IPS-11a (cell line): ENCODE results near the gene PPP1R27.

Experiments used
- H3K4me3 ChIP-seq: one replicate; pipeline ENCODE4 v1.5.1; 2013; ENCODE audit warnings: low read depth, low read length, control low read depth

The PPP1R27 gene

GRCh38 chr17:81863123-81863675 lies 28.3 kb upstream of the PPP1R27 start:
- no peak overlapping the region for H3K4me3 ChIP-seq

DNA sequence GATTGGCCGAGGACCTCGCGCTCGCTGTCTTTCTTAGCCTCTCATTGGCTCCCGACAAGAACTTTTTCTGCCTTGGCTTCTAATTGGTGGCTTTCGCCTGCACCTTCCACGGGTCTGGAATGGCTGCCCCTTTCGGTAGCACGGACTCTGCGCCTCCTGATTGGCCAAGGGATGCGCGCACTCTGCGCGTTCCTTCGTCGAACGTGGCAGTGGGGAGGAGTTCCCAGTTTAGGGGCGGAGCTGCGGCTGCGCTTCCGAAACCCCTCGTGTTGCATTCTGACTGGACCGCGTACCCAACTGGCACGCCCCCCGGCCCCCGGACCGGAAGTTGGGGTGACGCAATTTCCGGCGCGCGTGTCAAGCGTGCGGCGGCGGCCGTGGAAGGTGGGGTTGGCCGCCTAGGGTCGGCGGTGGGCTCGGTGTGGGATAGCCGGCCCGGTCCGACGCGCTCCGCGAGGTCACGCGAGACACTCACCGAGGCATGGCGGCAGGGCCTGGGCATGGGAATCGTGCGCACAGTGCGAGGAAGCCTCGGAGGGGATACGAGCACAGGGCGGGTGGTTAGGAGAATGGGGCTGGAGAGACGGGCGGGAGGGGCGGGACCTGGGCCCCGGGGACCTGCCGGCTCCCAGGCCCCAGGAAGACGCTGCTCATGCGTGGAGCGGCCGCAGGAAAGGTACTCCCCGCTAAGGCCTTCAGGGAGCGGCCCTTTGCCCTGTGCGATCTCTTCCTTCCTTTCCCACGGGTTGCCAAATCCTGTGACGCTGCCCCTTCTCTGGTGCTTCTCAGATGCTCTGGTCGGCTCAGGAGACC lies 26.1 kb upstream of the PPP1R27 start:
- peak overlapping the region; percentile 92 for H3K4me3 ChIP-seq

DNA sequence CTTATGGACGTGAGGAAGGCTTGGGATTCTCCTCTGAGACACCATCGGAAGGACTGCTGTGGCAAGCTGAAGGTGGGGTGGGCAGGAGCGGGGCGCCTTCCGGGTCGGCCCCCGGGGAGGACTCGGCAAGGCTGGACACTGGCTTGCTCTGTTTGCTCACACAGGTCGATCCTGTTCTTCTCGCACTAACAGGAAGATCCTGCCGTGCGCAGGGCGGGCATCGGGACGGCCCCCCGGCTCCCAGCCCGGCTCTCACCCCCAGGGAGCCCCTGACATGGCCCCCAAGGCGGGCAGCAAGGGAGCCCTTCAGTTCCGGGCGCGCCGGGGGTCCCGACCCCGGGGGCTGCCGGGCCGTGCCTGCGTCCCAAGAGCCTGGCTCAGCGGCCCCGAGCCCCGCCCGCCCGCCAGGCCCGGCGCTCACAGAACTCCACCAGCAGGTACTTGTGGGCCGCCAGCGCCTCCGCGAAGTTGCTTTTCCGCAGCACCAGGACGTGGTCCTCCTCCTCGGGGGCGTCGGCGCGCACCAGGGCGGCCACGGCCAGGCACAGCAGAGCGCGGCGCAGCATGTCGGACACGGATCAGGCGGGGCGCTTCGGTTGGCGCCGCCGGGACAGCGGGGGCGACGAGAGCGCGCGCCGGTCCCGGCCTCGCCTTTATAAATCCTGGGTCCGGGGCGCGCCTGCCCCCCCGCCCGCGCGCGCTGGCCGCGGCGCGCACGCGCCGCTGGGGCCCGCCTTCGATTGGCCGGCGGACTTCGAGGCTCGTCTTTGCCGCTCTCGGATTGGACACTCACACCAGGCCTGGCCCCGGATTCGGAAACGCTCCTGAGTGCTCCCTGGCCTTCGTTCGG lies 25.3 kb upstream of the PPP1R27 start, which contains the start of gene P4HB:
TSS of gene P4HB (minus strand) at position 630 of the 850 bp plus-strand sequence. CDS start at position 566, 64 bp downstream.
- H3K4me3 ChIP-seq = peak within 1 kb of the TSS; percentile 92

GRCh38 chr17:81858967-81859905 lies 24.4 kb upstream of the PPP1R27 start:
- peak overlapping the region; percentile 83 for H3K4me3 ChIP-seq

- no peak overlapping the region for H3K4me3 ChIP-seq
These were observed 23.5 kb upstream of the PPP1R27 start for GRCh38 chr17:81858170-81858966.

DNA sequence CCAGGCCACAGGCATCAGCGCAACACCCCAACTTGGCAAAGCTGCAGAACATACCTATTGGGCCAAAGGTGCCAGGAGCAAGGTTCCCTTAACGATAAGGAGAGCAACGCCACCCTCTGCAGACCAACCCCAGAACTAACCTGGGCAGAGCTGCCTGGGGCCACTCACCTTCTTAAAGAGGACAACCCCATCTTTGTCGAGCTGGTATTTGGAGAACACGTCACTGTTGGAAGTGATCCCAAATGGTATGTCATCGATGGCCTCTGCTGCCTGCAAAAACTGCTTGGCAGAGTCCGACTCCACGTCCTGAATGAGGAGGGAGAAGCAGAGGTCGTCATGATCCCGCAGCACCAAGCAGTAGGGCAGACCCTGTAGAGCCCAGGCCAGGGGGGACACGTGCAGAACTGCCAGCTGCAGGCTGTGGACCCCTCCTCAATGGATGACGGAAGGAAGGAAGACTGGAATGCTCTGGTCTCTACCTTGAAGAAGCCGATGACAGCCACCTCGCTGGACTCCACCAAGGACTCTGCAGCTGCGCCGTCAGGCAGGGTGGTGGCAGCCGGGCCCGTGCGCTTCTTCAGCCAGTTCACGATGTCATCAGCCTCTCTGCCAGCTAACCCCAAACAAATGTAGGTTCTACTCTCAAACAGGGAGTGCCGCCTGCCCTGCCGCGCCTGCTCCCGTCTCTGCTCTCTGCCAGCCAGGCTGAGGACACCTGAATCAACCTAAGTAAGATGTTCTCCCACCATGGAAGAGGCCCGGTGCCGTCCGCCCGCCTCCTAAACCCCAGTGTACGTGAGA lies 20.3 kb upstream of the PPP1R27 start:
- no peak overlapping the region for H3K4me3 ChIP-seq

DNA sequence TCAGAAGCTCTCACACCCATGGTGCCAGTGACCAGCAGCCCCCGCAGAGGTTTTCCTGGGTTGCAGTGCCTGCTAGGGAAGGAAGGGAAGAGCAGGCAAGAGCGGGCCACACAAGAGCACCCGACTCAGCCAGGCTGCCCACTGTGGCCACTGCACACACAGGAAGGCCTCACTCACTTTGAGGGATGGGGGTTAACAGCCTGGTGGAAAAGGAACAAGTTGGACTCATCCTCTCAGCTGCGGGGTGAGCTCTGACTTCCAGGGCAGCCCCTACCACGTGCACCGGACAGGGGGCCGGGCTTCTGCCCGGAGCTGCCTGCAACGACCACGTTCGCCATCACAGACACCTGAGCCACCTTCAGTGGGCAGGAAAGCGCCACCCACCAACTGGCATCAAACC lies 17.4 kb upstream of the PPP1R27 start:
- H3K4me3 ChIP-seq = no peak overlapping the region

GRCh38 chr17:81851423-81851822 lies 16.6 kb upstream of the PPP1R27 start:
- no peak overlapping the region for H3K4me3 ChIP-seq

GRCh38 chr17:81849457-81849856 lies 14.6 kb upstream of the PPP1R27 start:
- no peak overlapping the region for H3K4me3 ChIP-seq

DNA sequence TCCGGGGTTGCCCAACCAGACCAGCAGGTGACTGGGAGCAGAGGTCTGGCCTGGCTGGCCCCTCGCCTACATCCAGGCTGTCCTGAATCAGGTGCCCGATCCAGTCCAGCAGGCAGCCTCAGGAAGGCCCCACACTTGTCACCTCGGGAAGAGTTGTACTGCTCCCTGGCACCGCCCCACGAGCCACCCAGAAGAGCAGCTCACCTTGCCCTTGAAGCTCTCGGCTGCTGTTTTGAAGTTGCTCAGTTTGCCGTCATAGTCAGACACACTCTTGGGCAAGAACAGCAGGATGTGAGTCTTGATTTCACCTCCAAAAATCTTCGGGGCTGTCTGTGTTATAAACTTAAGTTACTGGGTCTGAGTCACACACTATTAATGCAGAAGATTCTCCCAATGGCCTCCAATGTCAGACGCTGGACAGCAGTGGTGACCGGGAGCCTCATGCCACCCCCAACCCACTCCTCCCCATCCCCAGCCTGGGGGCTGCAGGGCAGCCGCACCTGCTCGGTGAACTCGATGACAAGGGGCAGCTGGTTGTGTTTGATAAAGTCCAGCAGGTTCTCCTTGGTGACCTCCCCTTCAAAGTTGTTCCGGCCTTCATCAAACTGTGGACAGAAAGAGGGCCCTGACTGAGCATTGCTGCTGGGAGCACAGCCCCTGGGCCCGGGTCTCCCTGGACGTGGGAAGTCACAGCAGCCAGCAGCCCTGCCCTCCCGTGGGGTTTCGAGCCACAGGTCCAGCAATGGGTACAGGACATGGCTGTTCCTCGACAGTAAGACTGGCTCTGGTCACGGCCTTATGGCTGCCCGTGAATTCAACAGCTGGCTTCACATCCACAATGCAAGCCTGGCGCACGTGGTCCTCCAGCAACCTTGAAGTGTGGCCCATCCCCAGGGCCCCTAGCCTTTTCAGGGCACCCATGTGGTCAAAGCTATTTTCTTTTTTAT lies 12.2 kb upstream of the PPP1R27 start:
- H3K4me3 ChIP-seq = no peak overlapping the region

DNA sequence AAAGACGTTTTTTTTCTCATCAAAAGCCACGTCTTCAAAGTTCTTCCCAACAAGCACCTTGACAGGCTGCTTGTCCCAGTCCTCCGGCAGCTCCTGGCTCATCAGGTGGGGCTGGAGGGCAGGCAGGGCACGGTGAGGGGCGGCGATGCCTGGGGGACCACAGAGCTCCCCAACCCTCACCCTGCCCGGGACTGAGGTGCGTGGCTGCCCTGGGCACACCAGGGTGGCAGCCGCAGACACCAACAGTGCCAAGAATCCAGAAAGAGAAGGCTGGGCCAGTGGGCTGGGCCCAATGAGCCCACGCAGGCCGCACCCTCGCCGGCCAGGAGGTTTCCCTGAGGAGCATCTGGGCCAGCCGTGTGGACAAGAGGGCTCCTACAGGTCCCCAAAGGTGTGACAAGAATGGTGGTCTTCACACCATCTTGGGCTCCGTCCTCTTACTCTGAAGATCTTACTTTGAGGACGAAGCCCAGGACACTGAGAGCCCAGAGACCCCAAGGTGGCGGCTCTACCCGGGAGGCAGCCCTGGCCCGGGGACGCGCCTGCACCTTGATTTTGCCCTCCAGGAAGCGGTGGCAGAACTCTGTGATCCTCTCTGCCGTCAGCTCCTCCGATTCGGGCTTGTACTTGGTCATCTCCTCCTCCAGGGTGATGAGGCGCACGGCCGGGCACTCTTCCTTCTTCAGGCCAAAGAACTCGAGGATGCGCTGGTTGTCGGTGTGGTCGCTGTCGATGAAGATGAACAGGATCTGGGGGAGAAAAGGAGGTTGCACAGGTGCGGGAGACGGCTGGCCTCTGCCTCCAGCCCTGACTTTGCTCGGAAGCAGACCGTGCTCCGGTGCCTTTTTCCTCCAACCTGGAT lies 11.3 kb upstream of the PPP1R27 start:
- H3K4me3 ChIP-seq = no peak overlapping the region

DNA sequence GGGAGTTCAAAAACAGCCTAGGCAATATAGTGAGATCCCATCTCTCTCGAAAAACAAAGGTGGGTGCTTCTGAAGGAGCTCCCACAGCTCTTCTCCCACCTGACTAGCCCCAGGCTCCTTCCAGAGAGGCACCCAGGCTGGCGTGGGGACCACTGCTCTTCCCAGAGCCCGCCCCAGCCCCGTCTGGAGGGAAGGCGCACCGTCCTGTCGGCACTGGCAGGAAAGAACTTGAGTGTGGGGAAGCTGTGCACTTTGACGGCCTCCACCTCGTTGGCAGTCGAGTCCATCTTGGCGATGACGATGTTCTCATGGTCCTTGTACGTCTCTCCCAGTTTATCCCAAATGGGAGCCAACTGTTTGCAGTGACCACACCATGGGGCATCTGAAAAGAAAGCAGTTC lies 10.5 kb upstream of the PPP1R27 start:
- no peak overlapping the region for H3K4me3 ChIP-seq

- H3K4me3 ChIP-seq = no peak overlapping the region
These were observed 10.0 kb upstream of the PPP1R27 start for GRCh38 chr17:81844887-81845286.

GRCh38 chr17:81844327-81844851 lies 9.5 kb upstream of the PPP1R27 start:
- H3K4me3 ChIP-seq = no peak overlapping the region

DNA sequence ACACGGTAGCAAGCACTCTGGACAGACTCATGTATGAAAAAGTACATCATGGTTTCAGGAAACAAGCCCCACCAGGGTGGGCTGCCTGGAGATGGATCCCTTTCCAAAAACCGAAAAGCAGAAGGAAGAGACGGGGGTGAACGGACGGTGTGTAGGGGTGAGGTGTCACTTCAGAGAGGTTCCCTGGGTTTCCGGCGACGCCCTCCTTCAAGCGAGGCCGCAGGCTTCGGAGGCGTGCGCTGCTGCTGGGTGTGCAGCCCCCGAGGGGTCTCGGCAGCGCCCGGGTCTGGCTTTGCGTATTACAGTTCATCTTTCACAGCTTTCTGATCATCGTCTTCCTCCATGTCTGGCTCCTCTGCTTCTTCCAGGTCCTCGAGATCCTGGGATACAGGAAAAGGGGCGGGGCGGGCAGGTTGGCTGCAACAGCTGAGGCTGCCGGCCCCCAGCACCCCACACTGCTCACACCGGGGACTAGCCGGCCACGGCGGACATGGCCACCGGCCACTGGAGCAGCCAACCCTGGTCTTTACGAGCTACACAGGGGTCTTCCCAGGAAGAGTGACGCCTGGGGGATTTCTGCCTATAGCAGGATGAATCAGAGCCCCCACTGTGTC lies 9.0 kb upstream of the PPP1R27 start:
- no peak overlapping the region for H3K4me3 ChIP-seq
